Thyroid gland (tissue), 4 donors: ENCODE results near the gene NDUFAF4.

ENCODE experiments used
- CTCF ChIP-seq, 6 experiments: fragments of 200-600 bp in 3 of 6; fragments of 450-650 bp in 3 of 6; sonication (generic) in 3 of 6; IDR thresholded peaks; one replicate each; pipeline ENCODE4 v1.5.1; 2016 to 2019; ENCODE audit warnings: antibody characterized with exemption in 6 of 6, mild to moderate bottlenecking in 2 of 6, inconsistent platforms in 1 of 6, moderate library complexity in 1 of 6
- POLR2A ChIP-seq, 2 donors: fragments of 450-650 bp; IDR thresholded peaks; one replicate each; pipeline ENCODE4 v1.6.1; 2017; ENCODE audit warnings: antibody characterized with exemption in 2 of 2, mild to moderate bottlenecking in 2 of 2, moderate library complexity in 1 of 2

- no peak for TF ChIP-seq POLR2A (IDR thresholded peaks at IDR 0.05)
- no peak for TF ChIP-seq CTCF (IDR thresholded peaks at IDR 0.05)
These were observed 14.1 kb upstream of the NDUFAF4 start for GRCh38 chr6:96911751-96912150.
